Thoracic aorta (tissue), 2 donors: ENCODE measurements around the gene PARD3. TPM values are rescaled to one million over a fixed set of nuclear protein-coding genes. Genes with fewer than 3 reads are reported as not detected.

ENCODE experiments used
- ATAC-seq: fragments of 150-250 bp; one replicate; pipeline ENCODE4 v1.8.0; 2017; ENCODE audit warnings: low read depth; ENCODE audit not compliant: insufficient number of reproducible peaks, low FRiP score
- DNase-seq: peaks from one replicate; pipeline ENCODE4 v3.0.0-alpha.2; 2020; ENCODE audit warnings: low spot score
- H3K27ac ChIP-seq, 2 donors: fragments of 200-600 bp; sonication (generic); 1 replicate in 1 of 2; 2 replicates in 1 of 2; pipeline ENCODE4 v1.5.1; 2016; ENCODE audit warnings: mild to moderate bottlenecking in 2 of 2, moderate library complexity in 2 of 2
- H3K27me3 ChIP-seq: fragments of 200-600 bp; sonication (generic); replicated peaks from 2 replicates; pipeline ENCODE4 v1.6.0; 2016; ENCODE audit warnings: mild to moderate bottlenecking; ENCODE audit not compliant: insufficient read depth
- H3K36me3 ChIP-seq: fragments of 200-600 bp; sonication (generic); one replicate; pipeline ENCODE4 v1.5.1; 2016
- H3K4me1 ChIP-seq, 2 donors: fragments of 200-600 bp; sonication (generic); 1 replicate in 1 of 2; 2 replicates in 1 of 2; pipeline versions ENCODE4 v1.5.1 to v1.6.0; 2016; ENCODE audit warnings: low read depth in 2 of 2, mild to moderate bottlenecking in 1 of 2; ENCODE audit not compliant: control insufficient read depth in 1 of 2
- H3K4me3 ChIP-seq: fragments of 200-600 bp; sonication (generic); 2 replicates; pipeline ENCODE4 v1.5.1; 2016; ENCODE audit warnings: mild to moderate bottlenecking
- H3K9me3 ChIP-seq: fragments of 200-600 bp; sonication (generic); 2 replicates; pipeline ENCODE4 v1.5.1; 2016
- total RNA-seq, 2 donors: library from RNA; depleted of rRNA; stranded (reverse); fragments of >200 nt; gene quantifications; one replicate each; pipeline versions ENCODE4 v1.1.0 to v1.2.3, GENCODE V29; 2016
- TF ChIP-seq, protein P1 (sequence below): fragments of 200-600 bp; sonication (generic); IDR thresholded peaks from one replicate; pipeline ENCODE4 v1.5.1; 2019; ENCODE audit warnings: antibody characterized with exemption

Gene PARD3
- total RNA-seq, 2 donors from 2014 or later: 16.7 to 34.5 TPM

DNA sequence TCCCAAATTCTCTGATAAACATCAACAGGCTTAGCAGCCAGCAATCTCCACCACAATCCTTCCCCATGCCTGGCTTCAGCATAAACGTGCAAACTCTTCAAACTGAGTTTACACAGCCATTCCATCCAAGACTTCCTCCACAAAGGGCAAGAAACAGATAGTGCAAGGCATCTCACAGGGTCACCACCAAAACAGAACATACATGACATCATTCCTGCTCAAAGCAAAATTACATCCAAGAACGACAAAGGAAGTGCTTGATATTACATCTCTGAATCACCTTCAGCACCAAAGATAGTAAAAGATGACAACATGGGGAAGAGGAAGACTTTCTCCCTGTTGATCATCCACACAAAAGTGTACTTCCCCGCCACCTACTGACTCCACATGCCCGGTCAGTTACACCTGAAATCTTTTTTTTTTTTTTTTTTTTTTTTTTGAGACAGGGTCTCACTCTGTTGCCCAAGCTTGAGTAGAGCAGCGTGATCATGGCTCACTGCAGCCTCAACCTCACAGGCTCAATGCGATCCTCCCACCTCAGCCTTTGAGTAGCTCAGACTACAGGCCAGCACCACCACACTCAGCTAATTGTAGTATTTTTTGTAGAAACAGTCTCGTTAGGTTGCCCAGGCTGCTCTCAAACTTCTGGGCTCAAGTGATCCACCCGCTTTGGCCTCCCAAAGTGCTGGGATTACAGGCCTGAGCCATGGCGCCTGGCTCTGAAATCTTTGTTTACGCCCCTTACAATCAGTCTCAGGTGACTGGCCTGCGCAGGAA lies 127.5 kb downstream of the PARD3 start:
- peaks cover 9 to 18% of the 10 kb centered on the region in 2 donors for H3K4me1 ChIP-seq
- no peaks in the 10 kb centered on the region for H3K27me3 ChIP-seq
- no peaks in the 10 kb centered on the region for H3K36me3 ChIP-seq
- ATAC-seq: no peak
- no peak overlapping the region for H3K27ac ChIP-seq
- TF ChIP-seq, protein P1, sequence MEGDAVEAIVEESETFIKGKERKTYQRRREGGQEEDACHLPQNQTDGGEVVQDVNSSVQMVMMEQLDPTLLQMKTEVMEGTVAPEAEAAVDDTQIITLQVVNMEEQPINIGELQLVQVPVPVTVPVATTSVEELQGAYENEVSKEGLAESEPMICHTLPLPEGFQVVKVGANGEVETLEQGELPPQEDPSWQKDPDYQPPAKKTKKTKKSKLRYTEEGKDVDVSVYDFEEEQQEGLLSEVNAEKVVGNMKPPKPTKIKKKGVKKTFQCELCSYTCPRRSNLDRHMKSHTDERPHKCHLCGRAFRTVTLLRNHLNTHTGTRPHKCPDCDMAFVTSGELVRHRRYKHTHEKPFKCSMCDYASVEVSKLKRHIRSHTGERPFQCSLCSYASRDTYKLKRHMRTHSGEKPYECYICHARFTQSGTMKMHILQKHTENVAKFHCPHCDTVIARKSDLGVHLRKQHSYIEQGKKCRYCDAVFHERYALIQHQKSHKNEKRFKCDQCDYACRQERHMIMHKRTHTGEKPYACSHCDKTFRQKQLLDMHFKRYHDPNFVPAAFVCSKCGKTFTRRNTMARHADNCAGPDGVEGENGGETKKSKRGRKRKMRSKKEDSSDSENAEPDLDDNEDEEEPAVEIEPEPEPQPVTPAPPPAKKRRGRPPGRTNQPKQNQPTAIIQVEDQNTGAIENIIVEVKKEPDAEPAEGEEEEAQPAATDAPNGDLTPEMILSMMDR: no peak
- no peak for DNase-seq
- H3K9me3 ChIP-seq: no peaks in the 10 kb centered on the region
- H3K4me3 ChIP-seq: no peak overlapping the region

DNA sequence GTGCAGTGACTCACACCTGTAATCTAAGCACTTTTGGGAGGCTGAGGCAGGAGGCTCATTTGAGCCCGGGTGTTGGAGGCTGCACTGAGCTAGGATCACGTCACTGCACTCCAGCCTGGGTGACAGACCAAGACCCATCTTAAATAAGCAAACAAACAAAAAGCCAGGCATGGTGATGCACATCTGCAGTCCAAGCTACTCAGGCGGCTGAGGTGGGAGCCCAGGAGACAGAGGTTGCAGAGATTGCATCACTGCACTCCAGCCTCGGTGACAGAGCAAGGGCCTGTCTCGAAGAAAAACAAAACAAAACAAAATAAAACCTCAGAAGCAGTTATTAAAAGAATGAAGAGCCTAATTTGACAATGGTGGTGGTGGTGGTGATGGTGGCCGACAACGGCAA lies 132.5 kb downstream of the PARD3 start:
- no peak overlapping the region for H3K4me3 ChIP-seq
- no peaks in the 10 kb centered on the region for H3K27me3 ChIP-seq
- DNase-seq (no peak), ATAC-seq (no peak)
- H3K27ac ChIP-seq: no peak overlapping the region
- no peaks in the 10 kb centered on the region for H3K36me3 ChIP-seq
- TF ChIP-seq, protein P1: no peak
- no peaks in the 10 kb centered on the region for H3K9me3 ChIP-seq
- peaks cover 0 to 4% of the 10 kb centered on the region in 2 donors for H3K4me1 ChIP-seq

DNA sequence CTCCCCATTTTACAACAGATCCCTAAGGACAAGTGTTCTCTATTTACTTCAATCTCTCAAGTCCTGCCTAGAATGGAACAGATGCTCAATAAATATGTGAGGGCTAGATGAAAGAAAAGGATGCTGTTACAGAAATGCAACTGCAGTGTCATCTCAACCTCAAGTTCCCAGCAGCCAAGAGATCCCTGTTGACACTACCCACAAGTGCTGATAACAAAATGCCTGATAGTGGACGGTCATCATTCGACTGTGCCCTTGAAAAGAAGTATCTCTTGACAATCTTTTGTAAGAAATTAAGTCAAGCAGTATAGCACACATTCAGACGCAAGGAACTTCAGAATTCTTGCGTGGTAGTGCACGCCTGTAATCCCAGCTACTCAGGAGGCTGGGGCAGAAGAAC lies 133.2 kb downstream of the PARD3 start:
- TF ChIP-seq, protein P1: no peak
- no peaks in the 10 kb centered on the region for H3K9me3 ChIP-seq
- H3K27ac ChIP-seq: no peak overlapping the region
- DNase-seq (no peak), ATAC-seq (no peak)
- H3K27me3 ChIP-seq: no peaks in the 10 kb centered on the region
- no peak overlapping the region for H3K4me3 ChIP-seq
- H3K36me3 ChIP-seq: no peaks in the 10 kb centered on the region
- H3K4me1 ChIP-seq: no peaks in the 10 kb centered on the region

DNA sequence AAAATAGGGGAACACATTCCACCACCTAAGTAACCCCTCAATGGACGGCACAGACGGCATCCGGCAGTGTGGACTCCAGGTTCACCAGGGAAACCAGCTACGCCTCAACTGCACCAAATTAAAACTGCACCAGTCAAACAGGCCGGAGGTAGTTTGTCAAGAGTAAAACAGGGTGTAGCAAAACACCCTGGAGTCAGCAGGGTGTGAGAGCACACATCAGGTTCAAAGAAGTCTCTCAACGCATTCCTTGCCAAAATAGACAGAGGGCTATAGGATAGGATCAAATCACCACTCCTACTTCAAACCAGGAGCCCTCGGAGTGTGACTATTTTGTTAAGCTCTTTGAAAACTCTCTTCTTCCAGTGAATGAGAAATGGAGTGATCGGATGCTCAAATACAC lies 135.9 kb downstream of the PARD3 start:
- ATAC-seq: no peak

DNA sequence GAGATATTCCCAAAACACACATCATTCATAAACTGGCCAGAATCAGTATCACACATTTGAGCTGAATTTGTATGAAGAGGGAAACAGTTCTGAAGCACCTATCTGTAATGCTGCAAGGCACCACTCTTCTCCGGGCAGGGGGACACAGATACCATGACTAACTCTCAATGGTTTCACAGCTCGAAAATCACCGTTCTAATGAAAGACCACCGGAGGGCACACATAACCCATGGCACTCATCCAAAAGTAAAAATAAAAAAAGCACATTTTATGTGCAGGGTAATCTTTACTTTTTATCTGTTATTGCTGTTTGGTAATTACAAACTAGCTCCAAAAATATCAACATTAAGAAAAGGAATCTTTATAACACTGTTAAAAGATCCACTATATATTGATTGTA lies 137.5 kb downstream of the PARD3 start:
- TF ChIP-seq, protein P1: no peak
- DNase-seq (no peak), ATAC-seq (no peak)
- H3K4me3 ChIP-seq: no peak overlapping the region
- no peaks in the 10 kb centered on the region for H3K9me3 ChIP-seq
- H3K4me1 ChIP-seq: peaks cover 9 to 13% of the 10 kb centered on the region in 2 donors
- no peak overlapping the region for H3K27ac ChIP-seq
- no peaks in the 10 kb centered on the region for H3K27me3 ChIP-seq
- no peaks in the 10 kb centered on the region for H3K36me3 ChIP-seq

More for the DNA sequence above, 135.9 kb downstream of the PARD3 start:
- Histone ChIP-seq H3K36me3 (no peaks in the 10 kb centered on the region), H3K9me3 (no peaks in the 10 kb centered on the region), H3K27me3 (no peaks in the 10 kb centered on the region), H3K4me3 (no peak overlapping the region), H3K4me1 (no peaks in the 10 kb centered on the region), H3K27ac (no peak overlapping the region)
- no peak for DNase-seq
- TF ChIP-seq, protein P1: no peak
